ENCODE measurements around the gene PIK3CD. TPM values are rescaled to one million over a fixed set of nuclear protein-coding genes. Genes with fewer than 3 reads are reported as not detected.

PIK3CD gene
- total RNA-seq, 1 experiment from 2014 or later: 9.0 TPM

DNA sequence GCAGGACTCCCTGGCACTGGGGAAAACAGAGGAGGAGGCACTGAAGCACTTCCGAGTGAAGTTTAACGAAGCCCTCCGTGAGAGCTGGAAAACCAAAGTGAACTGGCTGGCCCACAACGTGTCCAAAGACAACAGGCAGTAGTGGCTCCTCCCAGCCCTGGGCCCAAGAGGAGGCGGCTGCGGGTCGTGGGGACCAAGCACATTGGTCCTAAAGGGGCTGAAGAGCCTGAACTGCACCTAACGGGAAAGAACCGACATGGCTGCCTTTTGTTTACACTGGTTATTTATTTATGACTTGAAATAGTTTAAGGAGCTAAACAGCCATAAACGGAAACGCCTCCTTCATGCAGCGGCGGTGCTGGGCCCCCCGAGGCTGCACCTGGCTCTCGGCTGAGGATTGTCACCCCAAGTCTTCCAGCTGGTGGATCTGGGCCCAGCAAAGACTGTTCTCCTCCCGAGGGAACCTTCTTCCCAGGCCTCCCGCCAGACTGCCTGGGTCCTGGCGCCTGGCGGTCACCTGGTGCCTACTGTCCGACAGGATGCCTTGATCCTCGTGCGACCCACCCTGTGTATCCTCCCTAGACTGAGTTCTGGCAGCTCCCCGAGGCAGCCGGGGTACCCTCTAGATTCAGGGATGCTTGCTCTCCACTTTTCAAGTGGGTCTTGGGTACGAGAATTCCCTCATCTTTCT, 75.5 kb downstream of the PIK3CD start:
- no peak for DNase-seq (ENCODE audit: low read depth in 1 of 2, low spot score in 2 of 2)
- H3K36me3 ChIP-seq: peaks cover 80% of the 10 kb centered on the region
- no peaks in the 10 kb centered on the region for H3K27me3 ChIP-seq (replicated peaks)

DNA sequence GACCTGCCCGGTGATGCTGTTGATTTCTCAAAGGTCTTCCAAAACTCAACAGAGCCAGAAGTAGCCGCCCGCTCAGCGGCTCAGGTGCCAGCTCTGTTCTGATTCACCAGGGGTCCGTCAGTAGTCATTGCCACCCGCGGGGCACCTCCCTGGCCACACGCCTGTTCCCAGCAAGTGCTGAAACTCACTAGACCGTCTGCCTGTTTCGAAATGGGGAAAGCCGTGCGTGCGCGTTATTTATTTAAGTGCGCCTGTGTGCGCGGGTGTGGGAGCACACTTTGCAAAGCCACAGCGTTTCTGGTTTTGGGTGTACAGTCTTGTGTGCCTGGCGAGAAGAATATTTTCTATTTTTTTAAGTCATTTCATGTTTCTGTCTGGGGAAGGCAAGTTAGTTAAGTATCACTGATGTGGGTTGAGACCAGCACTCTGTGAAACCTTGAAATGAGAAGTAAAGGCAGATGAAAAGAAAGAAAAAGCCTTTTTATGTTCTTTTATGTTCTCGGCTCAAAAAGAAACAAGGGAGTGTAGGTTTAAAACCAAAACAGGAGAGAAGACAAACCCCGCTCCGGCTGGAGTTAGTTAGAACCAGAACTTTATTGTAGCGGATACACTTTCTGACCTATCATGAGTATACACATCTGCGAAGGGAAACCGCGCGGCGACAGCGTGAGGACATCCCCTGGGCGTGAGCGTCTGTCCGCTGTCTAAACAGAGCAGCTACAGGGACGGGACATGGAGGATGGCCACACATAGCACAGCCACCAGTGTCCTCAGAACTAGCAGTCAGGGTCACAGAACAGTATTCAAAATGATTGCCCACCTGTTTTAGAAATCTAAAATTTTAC, 77.1 kb downstream of the PIK3CD start:
- peaks cover 80% of the 10 kb centered on the region for H3K36me3 ChIP-seq
- H3K27ac ChIP-seq: no peak overlapping the region

More for the DNA sequence above, 75.5 kb downstream of the PIK3CD start:
- H3K4me1 ChIP-seq (replicated peaks): no peaks in the 10 kb centered on the region
- H3K4me3 ChIP-seq: no peak overlapping the region
- no peak overlapping the region for H3K27ac ChIP-seq
- H3K9me3 ChIP-seq (replicated peaks): peaks cover 4% of the 10 kb centered on the region; the same call in 1 of the 2 replicates

DNA sequence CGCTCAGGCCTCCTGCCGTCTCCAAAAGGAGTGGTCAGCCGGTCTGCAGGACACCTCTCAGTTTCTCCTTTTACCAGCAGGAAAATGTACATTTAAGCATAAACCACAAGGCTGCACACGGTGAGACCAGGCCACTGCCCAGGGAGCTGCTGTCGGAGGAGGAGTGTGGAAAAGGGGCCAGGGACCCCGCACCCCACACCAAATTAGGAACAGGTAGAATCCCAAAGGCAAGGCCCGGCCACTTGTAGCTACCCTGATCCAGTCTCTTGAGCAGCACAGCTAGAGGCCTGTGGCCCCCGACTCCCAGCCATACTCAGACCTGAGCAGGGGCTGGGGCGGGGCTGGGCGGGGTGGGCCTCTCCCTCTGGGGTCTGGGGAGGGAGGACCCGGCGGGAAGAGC, 78.0 kb downstream of the PIK3CD start:
- DNase-seq (ENCODE audit: low read depth in 1 of 2, low spot score in 2 of 2): no peak
- H3K9me3 ChIP-seq (replicated peaks): no peaks in the 10 kb centered on the region
- no peak overlapping the region for H3K27ac ChIP-seq
- no peak overlapping the region for H3K4me3 ChIP-seq
- H3K27me3 ChIP-seq (replicated peaks): no peaks in the 10 kb centered on the region
- peaks cover 81% of the 10 kb centered on the region for H3K36me3 ChIP-seq
- no peaks in the 10 kb centered on the region for H3K4me1 ChIP-seq (replicated peaks)

More for the DNA sequence above, 77.1 kb downstream of the PIK3CD start:
- no peaks in the 10 kb centered on the region for H3K27me3 ChIP-seq (replicated peaks)
- no peak for DNase-seq (ENCODE audit: low read depth in 1 of 2, low spot score in 2 of 2)
- no peak overlapping the region for H3K4me3 ChIP-seq
- peaks cover under 1% of the 10 kb centered on the region; the same call in 1 of the 2 replicates for H3K9me3 ChIP-seq (replicated peaks)
- no peaks in the 10 kb centered on the region for H3K4me1 ChIP-seq (replicated peaks)

DNA sequence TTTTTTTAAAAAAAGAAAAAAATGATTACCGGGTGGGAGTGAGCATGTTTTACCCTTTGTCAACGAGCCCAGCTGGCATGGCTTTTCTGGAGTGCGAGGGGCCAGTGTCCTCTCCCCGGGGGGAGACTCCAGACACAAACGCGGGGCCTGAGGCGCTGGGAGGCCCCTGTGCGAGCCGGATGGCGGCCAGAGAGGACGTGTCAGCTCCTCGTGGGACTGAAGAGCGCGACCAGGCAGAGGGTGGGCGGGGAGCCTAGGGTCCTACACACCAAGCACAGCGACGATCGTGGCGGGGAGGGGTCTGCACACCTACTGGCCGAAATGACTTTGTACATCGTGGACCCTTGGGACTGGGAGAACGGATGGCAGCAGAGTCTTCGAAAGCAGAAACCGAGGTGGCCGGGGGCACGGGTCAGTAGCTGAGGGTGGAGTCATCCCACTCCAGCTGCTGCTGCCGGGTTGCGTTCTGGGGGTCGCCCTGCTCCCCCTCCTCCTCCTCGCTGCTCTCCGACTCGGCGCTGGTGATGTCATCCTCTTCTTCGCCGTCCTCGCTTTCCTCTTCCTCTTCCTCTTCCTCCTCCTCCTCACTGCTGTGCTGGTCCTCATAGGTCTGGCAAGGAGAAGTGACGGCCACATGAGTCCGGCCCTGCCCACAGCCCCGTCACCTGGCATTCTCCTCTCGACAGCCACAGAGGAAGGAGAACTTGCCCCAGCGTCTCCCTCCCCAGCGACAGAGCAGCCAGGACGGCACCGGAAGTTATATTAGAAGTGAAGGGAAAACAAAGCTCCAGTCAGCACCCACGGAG, 78.8 kb downstream of the PIK3CD start:
- no peak overlapping the region for H3K27ac ChIP-seq
- DNase-seq (ENCODE audit: low read depth in 1 of 2, low spot score in 2 of 2): no peak
- H3K9me3 ChIP-seq (replicated peaks): no peaks in the 10 kb centered on the region
- H3K27me3 ChIP-seq (replicated peaks): no peaks in the 10 kb centered on the region
- H3K36me3 ChIP-seq: peaks cover 84% of the 10 kb centered on the region
- H3K4me1 ChIP-seq (replicated peaks): no peaks in the 10 kb centered on the region
- H3K4me3 ChIP-seq: no peak overlapping the region

DNA sequence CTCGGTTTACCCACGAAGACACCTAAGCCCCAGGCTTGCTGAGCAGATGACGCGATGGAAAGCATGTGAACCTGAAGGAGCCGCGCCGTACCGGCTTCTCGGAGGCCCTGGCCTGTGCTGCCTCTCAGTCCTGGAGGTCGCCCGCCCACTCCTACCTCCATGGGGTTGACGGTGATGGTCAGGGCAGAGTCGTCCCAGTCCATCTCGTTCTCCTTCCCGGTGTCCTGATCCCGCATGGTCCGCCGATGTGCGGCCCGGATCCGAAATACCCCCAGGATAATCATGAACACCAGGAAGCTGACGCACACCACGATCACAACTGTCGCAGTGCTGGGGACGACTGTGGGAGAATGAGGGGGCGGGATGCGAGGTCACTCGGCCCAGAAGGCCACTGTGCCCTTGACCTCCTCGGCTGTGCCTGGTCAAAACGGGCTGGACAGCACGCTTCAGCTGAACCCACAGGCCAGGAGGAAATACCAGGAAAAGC, 79.6 kb downstream of the PIK3CD start:
- Histone ChIP-seq H3K36me3 (peaks cover 92% of the 10 kb centered on the region), H3K4me1 (replicated peaks) (no peaks in the 10 kb centered on the region), H3K4me3 (no peak overlapping the region), H3K9me3 (replicated peaks) (no peaks in the 10 kb centered on the region), H3K27me3 (replicated peaks) (no peaks in the 10 kb centered on the region), H3K27ac (no peak overlapping the region)
- no peak for DNase-seq (ENCODE audit: low read depth in 1 of 2, low spot score in 2 of 2)

DNA sequence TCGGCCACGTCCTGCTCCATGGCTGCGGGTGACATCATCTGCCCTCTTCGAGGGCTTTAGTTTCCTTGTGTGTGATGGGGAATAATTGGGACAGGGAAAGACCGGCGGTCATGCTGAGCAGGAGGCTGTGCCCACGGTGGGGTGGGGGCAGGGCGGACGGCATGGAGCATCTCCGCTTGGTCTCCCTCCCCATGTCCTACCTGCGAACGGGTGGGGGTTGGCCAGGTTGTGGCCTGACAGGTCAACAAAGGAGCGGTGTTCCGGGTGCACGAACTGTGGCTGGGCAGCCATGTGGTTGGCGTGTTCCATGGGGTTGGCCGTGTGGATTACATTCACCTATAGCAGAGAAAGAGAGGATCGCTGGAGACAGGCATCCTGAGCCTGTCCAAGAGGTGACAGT, 80.0 kb downstream of the PIK3CD start:
- Histone ChIP-seq H3K4me3 (no peak overlapping the region), H3K27ac (no peak overlapping the region), H3K27me3 (replicated peaks) (no peaks in the 10 kb centered on the region), H3K9me3 (replicated peaks) (no peaks in the 10 kb centered on the region), H3K4me1 (replicated peaks) (no peaks in the 10 kb centered on the region), H3K36me3 (peaks cover 91% of the 10 kb centered on the region)
- DNase-seq (ENCODE audit: low read depth in 1 of 2, low spot score in 2 of 2): no peak

DNA sequence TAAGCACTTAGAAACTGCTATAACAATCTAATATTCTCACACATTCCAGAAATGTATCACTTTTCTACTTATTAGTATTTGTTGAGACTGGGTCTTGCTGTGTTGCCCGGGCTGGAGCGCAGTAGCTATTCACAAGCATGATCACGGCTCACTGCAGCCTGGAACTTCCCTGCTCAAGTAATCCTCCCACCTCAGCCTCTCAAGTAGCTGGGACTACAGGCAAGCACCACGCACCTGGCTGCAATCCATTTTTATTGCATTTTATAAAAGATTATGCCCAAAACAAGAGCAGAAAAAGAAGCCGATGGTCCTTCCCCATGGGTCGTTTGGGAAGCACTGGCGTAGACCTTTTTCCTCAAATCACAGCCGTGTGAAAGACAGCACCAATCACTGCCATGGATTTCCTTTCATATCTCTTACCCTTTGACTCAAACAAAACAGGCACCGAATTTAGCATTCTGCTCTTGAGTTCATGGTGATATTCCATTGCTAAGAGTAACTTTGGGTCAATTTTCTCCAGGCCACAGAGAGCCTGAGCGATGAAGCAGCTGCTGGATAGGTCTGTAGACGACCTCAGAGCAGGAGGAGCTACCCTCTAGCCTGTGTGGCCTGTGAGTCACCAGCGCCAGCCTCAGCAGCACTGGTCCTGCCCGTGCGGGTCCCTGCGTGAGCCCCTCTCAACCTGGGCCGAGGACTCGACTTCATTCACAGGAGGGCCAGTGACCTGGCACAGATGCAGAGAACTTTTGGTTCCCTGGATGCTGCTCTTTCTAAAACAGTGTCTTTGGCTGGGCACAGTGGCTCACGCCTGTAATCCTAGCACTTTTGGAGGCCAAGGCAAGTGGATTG, 80.8 kb downstream of the PIK3CD start:
- Histone ChIP-seq H3K4me1 (replicated peaks) (no peaks in the 10 kb centered on the region), H3K27me3 (replicated peaks) (no peaks in the 10 kb centered on the region), H3K27ac (no peak overlapping the region), H3K36me3 (peaks cover 86% of the 10 kb centered on the region), H3K4me3 (no peak overlapping the region), H3K9me3 (replicated peaks) (no peaks in the 10 kb centered on the region)
- no peak for DNase-seq (ENCODE audit: low read depth in 1 of 2, low spot score in 2 of 2)

DNA sequence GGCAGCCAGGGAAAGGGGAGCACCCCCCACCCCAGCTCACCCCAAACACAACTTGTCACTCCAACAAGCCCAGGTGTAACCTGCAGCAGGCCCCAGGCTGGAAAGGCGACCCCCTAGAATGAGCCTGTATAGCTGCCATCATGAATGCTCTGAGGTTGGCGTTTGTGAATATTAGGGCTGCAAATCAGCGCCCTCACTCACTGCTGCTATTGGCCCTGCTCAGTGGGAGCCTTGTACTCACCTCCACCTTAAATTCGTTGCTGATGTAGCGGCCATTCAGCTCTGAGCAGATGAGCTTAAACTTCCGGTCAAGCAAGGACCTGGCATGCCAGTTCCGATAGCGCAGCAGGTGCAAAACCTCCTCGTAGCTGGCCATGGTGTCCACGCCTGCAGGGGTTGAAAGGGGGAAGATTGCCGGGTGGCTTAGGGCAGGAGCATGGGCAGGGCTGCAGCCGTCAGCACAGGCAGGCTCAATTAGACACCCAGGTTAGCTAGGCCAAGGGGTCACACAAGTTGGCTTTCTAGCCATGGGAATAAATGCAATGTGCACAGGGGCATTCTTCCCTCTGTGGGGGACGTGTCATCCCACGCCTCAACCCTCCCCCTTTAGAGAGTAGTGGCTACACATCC, 81.7 kb downstream of the PIK3CD start:
- DNase-seq (ENCODE audit: low read depth in 1 of 2, low spot score in 2 of 2): no peak
- H3K36me3 ChIP-seq: peaks cover 88% of the 10 kb centered on the region
- H3K4me1 ChIP-seq (replicated peaks): no peaks in the 10 kb centered on the region
- no peaks in the 10 kb centered on the region for H3K27me3 ChIP-seq (replicated peaks)
- no peaks in the 10 kb centered on the region for H3K9me3 ChIP-seq (replicated peaks)
- no peak overlapping the region for H3K4me3 ChIP-seq
- H3K27ac ChIP-seq: no peak overlapping the region

DNA sequence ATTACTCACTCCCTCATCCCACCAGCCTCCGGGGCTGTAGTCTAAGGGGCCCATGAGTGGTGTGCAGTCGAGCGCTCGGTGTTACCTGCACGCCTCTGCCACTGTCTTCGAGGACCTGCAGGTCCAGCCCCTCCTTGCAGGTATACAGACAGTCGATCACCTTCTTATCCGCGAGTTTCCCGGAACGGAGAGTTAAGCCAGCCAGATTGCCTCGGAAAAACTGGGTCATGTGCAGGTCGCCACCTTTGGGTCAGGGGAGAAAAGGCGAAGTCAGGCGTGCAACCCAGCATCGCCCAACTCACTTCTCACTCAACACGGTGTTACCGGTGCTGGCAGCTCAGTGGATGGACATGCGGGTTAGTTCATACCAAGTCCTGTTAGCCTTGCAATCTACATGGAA, 84.3 kb downstream of the PIK3CD start:
- Histone ChIP-seq H3K9me3 (replicated peaks) (no peaks in the 10 kb centered on the region), H3K27me3 (replicated peaks) (no peaks in the 10 kb centered on the region), H3K27ac (no peak overlapping the region), H3K4me1 (replicated peaks) (no peaks in the 10 kb centered on the region), H3K4me3 (no peak overlapping the region), H3K36me3 (peaks cover 85% of the 10 kb centered on the region)
- no peak for DNase-seq (ENCODE audit: low read depth in 1 of 2, low spot score in 2 of 2)

DNA sequence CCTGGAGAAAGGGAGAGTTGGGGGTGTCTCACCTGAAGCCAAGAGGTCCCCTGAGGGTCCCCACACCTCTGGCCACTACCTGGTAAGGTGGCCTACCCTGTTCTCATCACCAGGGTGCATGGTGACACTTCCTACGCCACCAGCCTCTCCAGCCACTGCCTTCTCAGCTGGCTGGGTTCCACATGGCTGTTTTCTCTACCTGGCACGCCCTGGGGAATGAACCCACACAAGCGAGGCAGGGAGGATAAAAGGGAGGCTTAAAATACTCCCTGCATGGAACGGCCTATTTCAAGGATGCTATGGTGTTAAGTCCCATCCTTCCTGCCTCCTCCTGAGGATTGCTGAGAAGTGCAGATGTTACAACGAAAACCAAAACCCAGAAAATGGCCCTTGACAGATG, 84.7 kb downstream of the PIK3CD start:
- Histone ChIP-seq H3K9me3 (replicated peaks) (no peaks in the 10 kb centered on the region), H3K36me3 (peaks cover 85% of the 10 kb centered on the region), H3K4me3 (no peak overlapping the region), H3K27me3 (replicated peaks) (no peaks in the 10 kb centered on the region), H3K4me1 (replicated peaks) (no peaks in the 10 kb centered on the region), H3K27ac (no peak overlapping the region)
- no peak for DNase-seq (ENCODE audit: low read depth in 1 of 2, low spot score in 2 of 2)

DNA sequence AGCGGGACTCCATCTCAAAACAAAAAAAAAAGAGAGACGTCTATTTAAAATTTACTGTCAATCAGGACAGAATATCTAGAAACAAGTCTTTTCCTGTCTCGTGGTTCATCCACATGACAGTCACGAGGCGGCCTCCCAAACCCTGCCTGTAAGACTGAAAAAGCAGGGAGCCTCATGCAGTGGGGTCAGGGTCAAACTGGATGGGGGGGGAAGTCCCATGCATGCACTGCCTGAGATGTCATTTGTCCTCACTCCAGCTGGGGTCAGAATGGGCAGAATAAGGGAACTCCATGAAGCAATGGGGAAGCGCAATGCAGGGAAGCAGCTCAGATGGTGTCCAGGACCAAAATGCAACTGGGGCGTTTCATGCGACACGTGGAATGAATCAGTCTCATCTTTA, 85.5 kb downstream of the PIK3CD start:
- Histone ChIP-seq H3K27ac (no peak overlapping the region), H3K4me1 (replicated peaks) (no peaks in the 10 kb centered on the region), H3K36me3 (peaks cover 84% of the 10 kb centered on the region), H3K4me3 (no peak overlapping the region), H3K9me3 (replicated peaks) (no peaks in the 10 kb centered on the region), H3K27me3 (replicated peaks) (no peaks in the 10 kb centered on the region)
- no peak for DNase-seq (ENCODE audit: low read depth in 1 of 2, low spot score in 2 of 2)

DNA sequence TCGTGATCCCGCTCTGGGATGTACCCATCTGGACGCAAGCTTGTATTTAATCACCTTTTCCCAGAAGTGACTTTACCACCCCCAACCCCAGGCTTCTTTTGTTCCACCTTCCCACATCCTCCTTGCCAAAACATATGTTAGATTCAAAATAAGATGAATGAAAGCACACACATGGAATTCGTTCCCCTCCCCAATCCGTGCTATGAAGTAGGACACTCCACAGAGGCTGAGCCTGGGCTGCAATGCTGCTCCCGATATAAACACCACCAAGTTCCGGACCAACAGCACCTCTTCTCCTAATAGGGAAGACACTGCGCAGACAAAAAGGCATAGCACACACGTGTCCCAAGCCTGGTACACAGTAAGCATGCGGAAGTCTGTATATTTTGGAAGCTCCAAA, 86.1 kb downstream of the PIK3CD start:
- no peak for DNase-seq (ENCODE audit: low read depth in 1 of 2, low spot score in 2 of 2)
- Histone ChIP-seq H3K27me3 (replicated peaks) (no peaks in the 10 kb centered on the region), H3K4me3 (no peak overlapping the region), H3K9me3 (replicated peaks) (no peaks in the 10 kb centered on the region), H3K27ac (no peak overlapping the region), H3K36me3 (peaks cover 80% of the 10 kb centered on the region), H3K4me1 (replicated peaks) (no peaks in the 10 kb centered on the region)
